PFSK-1 (cell line): ENCODE measurements around the gene BRI3.

Experiments used
- FOXP2 ChIP-seq: optimal IDR thresholded peaks from 2 replicates; pipeline ENCODE3; 2011; ENCODE audit warnings: borderline replicate concordance, control low read depth, inconsistent platforms; ENCODE audit not compliant: insufficient read depth; ENCODE audit errors: extremely low read length, extremely low read depth
- POLR2AphosphoS5 ChIP-seq: IDR thresholded peaks from 2 replicates; pipeline ENCODE4 v1.6.1; 2012; ENCODE audit warnings: low read depth, mild to moderate bottlenecking, control low read depth, low read length, moderate library complexity
- SIN3A ChIP-seq: IDR thresholded peaks from 2 replicates; pipeline ENCODE4 v1.6.1; 2012; ENCODE audit warnings: mild to moderate bottlenecking, low read length, moderate library complexity, borderline replicate concordance; ENCODE audit not compliant: insufficient read depth
- TAF1 ChIP-seq: IDR thresholded peaks from 2 replicates; pipeline ENCODE4 v1.6.1; 2012; ENCODE audit warnings: low read length, control low read depth, borderline replicate concordance; ENCODE audit not compliant: insufficient read depth
- TF ChIP-seq, protein P1 (sequence below), 2 experiments: IDR thresholded peaks; 2 replicates each; pipeline versions ENCODE4 v1.6.1 to v1.8.0; 2011 to 2012; ENCODE audit warnings: low read depth in 2 of 2, low read length in 2 of 2, control low read depth in 1 of 2, inconsistent platforms in 1 of 2, mild to moderate bottlenecking in 1 of 2, moderate library complexity in 1 of 2; ENCODE audit not compliant: insufficient read depth in 1 of 2

The BRI3 gene

DNA sequence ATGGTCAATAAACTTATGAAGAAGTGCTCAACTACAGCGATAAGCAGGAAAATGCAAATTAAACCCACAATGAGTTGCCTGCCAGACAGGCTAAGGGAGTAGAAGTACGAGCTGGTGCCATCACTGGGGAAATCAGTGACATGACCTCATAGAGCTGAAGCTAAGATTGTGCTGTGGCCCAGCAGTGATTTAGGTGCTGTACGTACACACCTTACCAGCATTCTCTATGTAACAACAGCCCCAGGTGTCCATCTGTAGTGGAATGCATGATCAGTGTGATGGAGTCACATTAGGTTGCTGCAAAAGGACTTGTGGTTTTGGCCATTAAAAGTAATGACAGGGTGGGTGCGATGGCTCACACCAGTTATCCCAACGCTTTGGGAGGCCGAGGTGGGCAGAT is 23.8 kb upstream of the BRI3 start:
- TF ChIP-seq SIN3A (no peak), POLR2AphosphoS5 (no peak), FOXP2 (no peak), TAF1 (no peak)
- TF ChIP-seq, protein P1, sequence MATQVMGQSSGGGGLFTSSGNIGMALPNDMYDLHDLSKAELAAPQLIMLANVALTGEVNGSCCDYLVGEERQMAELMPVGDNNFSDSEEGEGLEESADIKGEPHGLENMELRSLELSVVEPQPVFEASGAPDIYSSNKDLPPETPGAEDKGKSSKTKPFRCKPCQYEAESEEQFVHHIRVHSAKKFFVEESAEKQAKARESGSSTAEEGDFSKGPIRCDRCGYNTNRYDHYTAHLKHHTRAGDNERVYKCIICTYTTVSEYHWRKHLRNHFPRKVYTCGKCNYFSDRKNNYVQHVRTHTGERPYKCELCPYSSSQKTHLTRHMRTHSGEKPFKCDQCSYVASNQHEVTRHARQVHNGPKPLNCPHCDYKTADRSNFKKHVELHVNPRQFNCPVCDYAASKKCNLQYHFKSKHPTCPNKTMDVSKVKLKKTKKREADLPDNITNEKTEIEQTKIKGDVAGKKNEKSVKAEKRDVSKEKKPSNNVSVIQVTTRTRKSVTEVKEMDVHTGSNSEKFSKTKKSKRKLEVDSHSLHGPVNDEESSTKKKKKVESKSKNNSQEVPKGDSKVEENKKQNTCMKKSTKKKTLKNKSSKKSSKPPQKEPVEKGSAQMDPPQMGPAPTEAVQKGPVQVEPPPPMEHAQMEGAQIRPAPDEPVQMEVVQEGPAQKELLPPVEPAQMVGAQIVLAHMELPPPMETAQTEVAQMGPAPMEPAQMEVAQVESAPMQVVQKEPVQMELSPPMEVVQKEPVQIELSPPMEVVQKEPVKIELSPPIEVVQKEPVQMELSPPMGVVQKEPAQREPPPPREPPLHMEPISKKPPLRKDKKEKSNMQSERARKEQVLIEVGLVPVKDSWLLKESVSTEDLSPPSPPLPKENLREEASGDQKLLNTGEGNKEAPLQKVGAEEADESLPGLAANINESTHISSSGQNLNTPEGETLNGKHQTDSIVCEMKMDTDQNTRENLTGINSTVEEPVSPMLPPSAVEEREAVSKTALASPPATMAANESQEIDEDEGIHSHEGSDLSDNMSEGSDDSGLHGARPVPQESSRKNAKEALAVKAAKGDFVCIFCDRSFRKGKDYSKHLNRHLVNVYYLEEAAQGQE (IDR thresholded peaks at IDR 0.05; ENCODE audit: insufficient read depth in 1 of 2, low read depth in 2 of 2, low read length in 2 of 2): no peak

DNA sequence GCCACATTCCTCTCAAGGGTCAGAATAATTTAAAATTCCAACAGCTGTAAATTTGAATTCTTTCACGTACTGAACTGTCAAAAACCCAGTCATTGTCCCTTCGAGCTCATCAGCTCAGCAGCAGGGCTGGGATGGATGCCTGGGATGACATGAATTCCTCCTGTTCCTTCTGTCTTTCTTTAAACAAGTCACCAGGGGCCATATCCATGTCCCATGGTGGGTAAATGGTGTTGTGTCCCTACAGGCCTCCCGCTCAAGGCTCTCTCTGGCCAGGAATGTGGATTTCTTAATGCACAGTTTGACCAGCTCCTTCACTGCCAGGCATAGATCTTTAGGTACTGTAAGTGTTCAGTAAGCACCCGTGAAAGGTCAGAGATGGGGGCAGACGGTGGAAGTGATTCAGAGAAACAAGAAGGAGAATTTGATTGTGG is 15.6 kb upstream of the BRI3 start:
- TF ChIP-seq, protein P1 (IDR thresholded peaks at IDR 0.05; ENCODE audit: insufficient read depth in 1 of 2, low read depth in 2 of 2, low read length in 2 of 2): no peak
- TF ChIP-seq TAF1 (no peak), FOXP2 (no peak), SIN3A (no peak), POLR2AphosphoS5 (no peak)

DNA sequence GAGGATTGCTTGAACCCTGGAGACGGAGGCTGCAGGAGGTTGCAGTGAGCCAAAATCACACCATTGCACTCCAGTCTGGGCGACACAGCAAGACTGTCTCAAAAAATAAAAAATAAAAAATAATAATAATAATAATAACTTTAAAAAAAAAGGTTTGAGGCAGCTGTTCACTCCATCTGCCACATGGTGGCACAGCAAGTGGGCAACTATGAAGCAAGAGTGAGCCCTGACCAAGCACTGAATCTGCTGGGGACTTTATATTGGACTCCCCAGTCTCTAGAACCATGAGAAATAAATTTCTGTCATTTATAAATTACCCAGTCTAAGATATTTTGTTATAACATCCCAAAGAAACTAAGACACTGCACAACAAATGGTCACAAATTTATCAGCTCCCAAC is 14.6 kb upstream of the BRI3 start:
- TF ChIP-seq TAF1 (no peak), SIN3A (no peak), POLR2AphosphoS5 (no peak), FOXP2 (no peak)
- TF ChIP-seq, protein P1 (IDR thresholded peaks at IDR 0.05; ENCODE audit: insufficient read depth in 1 of 2, low read depth in 2 of 2, low read length in 2 of 2): no peak

DNA sequence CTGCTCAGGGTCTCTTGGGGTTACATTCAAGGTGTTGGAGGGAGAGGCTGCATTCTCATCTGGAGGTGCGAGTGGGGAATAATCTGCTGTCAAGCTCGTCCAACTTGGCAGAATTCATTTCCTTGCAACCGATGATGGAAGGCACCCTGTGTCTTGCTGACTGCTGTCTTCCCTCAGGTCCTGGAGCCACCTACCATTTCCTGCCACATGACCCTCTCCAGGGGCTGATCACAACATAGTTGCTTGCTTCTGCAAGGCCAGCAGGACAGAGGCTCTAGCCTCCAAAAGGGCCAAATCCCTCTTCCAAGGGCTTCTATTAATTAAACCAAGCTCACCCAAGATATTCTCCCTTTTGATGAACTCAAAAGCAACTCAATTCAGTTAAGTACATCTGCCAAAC is 14.2 kb upstream of the BRI3 start:
- TF ChIP-seq FOXP2: no peak
- TF ChIP-seq TAF1: no peak
- no peak for TF ChIP-seq POLR2AphosphoS5
- no peak for TF ChIP-seq SIN3A
- TF ChIP-seq, protein P1 (IDR thresholded peaks at IDR 0.05; ENCODE audit: insufficient read depth in 1 of 2, low read depth in 2 of 2, low read length in 2 of 2): no peak
